OCI-LY1 (cell line): ENCODE measurements around the gene WDR82.

Experiments
- EZH2 ChIP-seq: fragments of 200-600 bp; sonication (generic), shearing (Covaris generic); IDR thresholded peaks from 2 replicates; pipeline ENCODE4 v1.8.0; 2017; ENCODE audit warnings: borderline replicate concordance, mixed run types, mild to moderate bottlenecking, antibody characterized with exemption, low read length, moderate library complexity, mixed read lengths
- TF ChIP-seq, protein P1 (sequence below): fragments of 200-600 bp; sonication (generic), shearing (Covaris generic); IDR thresholded peaks from 2 replicates; pipeline ENCODE4 v1.5.1; 2017; ENCODE audit warnings: mild to moderate bottlenecking, antibody characterized with exemption, low read length, moderate library complexity, mixed read lengths

DNA sequence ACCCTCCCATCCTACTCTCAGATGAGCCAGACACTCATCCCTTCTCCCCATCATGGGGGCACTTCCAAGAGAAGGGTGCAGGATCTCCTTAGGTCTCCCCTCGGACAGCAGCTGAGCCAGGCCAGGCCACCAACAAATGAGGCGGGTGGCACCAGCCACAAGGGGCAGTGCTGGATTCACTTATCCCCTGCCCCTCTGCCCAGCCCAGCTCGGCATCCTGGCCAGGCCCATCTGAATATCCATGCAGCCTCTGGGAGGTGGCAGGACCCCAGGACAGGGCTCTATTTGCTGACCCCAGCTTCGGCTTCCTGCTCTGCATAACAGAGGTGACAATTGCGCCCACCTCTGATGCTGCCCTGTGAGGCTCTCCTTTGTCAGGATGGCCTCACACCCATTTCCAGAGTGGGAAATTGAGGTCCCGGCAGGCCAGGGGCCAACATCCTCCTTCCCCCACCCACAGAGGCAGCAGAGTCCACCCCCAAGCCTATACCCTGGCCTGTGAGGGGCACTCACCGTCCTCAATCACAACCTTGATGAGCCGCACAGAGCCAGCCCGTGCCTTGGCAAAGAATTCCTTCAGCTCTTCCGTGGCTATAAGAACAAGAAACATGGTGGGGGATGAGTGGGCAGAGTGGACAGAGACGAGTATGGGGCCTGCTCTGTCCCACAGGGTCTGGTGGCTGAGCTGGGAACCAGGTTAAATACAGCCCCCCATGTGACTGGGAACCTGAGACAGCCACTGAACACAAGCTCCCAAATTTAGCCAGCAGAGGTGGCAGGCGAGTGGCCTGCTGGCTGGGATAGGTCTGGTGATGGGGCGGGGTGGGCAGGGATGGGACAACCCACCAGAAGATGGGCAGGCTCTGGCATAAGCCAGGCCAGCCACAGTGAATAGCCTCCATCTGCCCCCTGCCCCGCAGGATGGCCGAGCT is 43.7 kb downstream of the WDR82 start:
- TF ChIP-seq, protein P1, sequence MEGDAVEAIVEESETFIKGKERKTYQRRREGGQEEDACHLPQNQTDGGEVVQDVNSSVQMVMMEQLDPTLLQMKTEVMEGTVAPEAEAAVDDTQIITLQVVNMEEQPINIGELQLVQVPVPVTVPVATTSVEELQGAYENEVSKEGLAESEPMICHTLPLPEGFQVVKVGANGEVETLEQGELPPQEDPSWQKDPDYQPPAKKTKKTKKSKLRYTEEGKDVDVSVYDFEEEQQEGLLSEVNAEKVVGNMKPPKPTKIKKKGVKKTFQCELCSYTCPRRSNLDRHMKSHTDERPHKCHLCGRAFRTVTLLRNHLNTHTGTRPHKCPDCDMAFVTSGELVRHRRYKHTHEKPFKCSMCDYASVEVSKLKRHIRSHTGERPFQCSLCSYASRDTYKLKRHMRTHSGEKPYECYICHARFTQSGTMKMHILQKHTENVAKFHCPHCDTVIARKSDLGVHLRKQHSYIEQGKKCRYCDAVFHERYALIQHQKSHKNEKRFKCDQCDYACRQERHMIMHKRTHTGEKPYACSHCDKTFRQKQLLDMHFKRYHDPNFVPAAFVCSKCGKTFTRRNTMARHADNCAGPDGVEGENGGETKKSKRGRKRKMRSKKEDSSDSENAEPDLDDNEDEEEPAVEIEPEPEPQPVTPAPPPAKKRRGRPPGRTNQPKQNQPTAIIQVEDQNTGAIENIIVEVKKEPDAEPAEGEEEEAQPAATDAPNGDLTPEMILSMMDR, result no peak
- TF ChIP-seq EZH2, result no peak
